ENCODE measurements around the gene B3GNT2.
"Not testable (repeated sequence)": the region's sequence is repeated elsewhere in the genome, so short reads cannot be mapped to it uniquely, and the experiment has no call there.

The B3GNT2 gene

DNA sequence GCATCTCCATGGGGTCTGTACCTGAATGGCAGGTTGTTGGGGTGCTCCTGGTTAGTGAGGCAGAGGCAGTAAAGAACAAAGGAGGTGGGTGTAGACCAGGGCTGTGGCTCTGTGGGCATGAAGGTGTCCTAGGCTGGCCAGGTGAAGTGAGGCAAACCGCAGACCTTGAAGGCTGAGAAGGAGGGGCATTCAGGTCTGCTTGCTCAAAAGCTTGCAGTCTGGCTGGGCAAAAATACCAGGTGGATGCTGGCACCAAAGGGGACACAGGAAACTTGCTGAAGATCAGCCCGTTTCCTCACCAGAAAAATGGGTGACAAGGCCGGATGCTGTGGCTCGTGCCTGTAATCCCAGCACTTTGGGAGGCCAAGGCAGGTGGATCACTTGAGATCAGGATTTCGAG, 6.7 kb upstream of the B3GNT2 start:
- H3K27me3 ChIP-seq (ENCODE audit: control insufficient read depth, insufficient read depth, low read length): no peaks in the 10 kb centered on the region
- no peak overlapping the region for H3K27ac ChIP-seq (ENCODE audit: low read depth, low read length)
- no peak overlapping the region for H3K9ac ChIP-seq (ENCODE audit: low read length)
- no peak overlapping the region for H3K4me3 ChIP-seq (ENCODE audit: low read length)
- no peaks in the 10 kb centered on the region for H3K36me3 ChIP-seq (ENCODE audit: control insufficient read depth, insufficient read depth, low read length)
- H3K4me1 ChIP-seq (ENCODE audit: control insufficient read depth, insufficient read depth, low read length): no peaks in the 10 kb centered on the region

DNA sequence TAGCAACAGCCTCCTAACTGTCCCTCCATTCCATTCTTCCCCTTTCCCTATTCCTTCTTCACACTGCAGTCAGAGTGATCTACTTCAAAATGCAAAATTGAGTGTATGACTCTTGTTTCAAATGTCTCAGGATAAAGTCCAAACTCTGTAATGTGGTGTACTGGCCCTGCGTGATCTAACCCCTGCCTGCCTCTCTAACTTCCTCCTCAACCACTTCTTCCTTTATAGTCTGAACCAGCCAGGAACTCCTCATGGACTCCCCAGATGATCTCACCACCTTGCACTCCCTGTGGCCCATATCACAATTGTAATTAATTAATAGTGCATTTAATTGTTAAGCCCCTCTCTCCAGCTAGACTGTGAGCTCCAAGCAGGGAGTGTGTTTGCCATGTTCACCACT, 3.1 kb upstream of the B3GNT2 start:
- H3K27ac ChIP-seq (ENCODE audit: low read depth, low read length): no peak overlapping the region
- H3K4me3 ChIP-seq (ENCODE audit: low read length): no peak overlapping the region
- H3K27me3 ChIP-seq (ENCODE audit: control insufficient read depth, insufficient read depth, low read length): no peaks in the 10 kb centered on the region
- H3K4me1 ChIP-seq (ENCODE audit: control insufficient read depth, insufficient read depth, low read length): no peaks in the 10 kb centered on the region
- H3K36me3 ChIP-seq (ENCODE audit: control insufficient read depth, insufficient read depth, low read length): no peaks in the 10 kb centered on the region
- no peak overlapping the region for H3K9ac ChIP-seq (ENCODE audit: low read length)

DNA sequence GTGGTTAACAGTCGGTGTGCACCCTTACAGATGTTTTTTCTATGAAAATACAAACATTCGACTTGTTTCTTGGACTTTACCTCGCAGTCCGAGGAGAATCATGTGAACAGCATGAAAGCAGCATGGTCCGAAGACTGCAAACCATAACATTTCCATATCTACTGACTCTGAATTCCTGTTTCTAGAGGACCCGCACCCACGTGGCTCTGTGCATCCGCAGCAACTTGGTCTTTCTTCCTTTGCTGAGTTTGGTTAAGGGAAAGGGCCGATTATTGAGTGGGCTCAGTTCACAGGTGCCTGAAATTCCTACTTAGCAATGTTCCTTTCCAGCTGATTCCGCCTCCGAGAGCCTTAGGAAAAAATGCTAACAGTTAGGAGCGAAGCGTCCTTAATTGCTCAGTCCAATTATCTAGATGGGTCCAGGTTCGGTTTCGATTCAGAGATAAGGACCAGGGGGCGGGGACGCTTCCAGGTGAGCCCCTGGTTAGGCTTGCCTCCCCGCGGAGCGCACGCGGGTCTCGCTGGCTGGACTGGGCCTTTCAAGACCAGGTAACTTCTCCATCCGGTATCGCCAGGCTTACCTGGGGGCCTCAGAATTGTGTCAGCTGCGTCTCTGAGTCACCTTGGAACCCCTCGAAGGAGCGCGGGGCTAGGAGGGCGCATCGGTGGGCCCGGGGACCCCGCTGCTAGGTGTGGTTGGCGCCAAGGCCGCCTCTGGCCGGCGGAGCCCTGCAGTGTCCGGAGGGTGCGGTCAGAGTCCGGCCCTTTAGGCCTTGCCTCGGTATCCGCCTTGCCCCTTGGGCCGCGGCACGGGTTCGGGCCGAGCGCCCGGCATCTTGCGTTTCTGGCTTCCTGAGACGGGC, 1.1 kb upstream of the B3GNT2 start:
- no peaks in the 10 kb centered on the region for H3K27me3 ChIP-seq (ENCODE audit: control insufficient read depth, insufficient read depth, low read length)
- no peaks in the 10 kb centered on the region for H3K36me3 ChIP-seq (ENCODE audit: control insufficient read depth, insufficient read depth, low read length)
- H3K4me1 ChIP-seq (ENCODE audit: control insufficient read depth, insufficient read depth, low read length): peaks cover 3% of the 10 kb centered on the region
- H3K27ac ChIP-seq (ENCODE audit: low read depth, low read length): no peak overlapping the region
- peak overlapping the region; percentile 81 for H3K4me3 ChIP-seq (ENCODE audit: low read length)
- no peak overlapping the region for H3K9ac ChIP-seq (ENCODE audit: low read length)

DNA sequence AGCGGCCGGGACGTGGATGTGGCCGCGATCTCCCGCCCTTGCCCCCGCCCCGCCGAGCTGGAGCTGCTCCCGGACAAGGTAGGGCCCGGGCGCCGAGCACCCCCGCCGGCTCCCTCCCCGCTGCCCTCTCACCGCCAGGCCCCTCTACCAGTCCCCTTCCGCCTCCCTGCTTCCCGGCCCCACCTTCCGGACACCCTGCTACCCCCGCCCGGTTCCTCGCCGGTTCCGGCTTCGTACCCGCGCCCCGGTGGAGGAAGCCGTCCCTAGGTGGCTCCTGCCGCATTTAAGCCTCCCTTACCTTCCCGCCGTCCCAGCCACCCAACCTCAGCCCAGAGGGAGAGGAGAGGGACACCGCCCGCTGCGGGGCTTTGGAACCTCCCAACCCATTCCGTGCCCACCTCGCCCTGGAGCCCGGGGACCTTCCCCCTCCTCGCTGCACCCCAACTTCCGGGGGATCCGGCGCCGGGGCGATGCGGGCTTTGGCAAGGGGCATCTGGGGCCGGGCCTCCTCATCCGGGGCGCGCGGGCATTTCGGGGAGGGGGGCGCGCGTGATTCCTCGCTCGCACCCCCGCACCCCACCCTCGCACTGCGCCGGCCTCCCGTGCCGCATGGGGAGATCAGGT, 475 bp downstream of the B3GNT2 start:
- Histone ChIP-seq H3K4me1 (ENCODE audit: control insufficient read depth, insufficient read depth, low read length) (peaks cover 3% of the 10 kb centered on the region), H3K36me3 (ENCODE audit: control insufficient read depth, insufficient read depth, low read length) (no peaks in the 10 kb centered on the region), H3K27ac (ENCODE audit: low read depth, low read length) (peak overlapping the region; percentile 92), H3K27me3 (ENCODE audit: control insufficient read depth, insufficient read depth, low read length) (no peaks in the 10 kb centered on the region), H3K9ac (ENCODE audit: low read length) (peak overlapping the region; percentile 72), H3K4me3 (ENCODE audit: low read length) (peak overlapping the region; percentile 81)

DNA sequence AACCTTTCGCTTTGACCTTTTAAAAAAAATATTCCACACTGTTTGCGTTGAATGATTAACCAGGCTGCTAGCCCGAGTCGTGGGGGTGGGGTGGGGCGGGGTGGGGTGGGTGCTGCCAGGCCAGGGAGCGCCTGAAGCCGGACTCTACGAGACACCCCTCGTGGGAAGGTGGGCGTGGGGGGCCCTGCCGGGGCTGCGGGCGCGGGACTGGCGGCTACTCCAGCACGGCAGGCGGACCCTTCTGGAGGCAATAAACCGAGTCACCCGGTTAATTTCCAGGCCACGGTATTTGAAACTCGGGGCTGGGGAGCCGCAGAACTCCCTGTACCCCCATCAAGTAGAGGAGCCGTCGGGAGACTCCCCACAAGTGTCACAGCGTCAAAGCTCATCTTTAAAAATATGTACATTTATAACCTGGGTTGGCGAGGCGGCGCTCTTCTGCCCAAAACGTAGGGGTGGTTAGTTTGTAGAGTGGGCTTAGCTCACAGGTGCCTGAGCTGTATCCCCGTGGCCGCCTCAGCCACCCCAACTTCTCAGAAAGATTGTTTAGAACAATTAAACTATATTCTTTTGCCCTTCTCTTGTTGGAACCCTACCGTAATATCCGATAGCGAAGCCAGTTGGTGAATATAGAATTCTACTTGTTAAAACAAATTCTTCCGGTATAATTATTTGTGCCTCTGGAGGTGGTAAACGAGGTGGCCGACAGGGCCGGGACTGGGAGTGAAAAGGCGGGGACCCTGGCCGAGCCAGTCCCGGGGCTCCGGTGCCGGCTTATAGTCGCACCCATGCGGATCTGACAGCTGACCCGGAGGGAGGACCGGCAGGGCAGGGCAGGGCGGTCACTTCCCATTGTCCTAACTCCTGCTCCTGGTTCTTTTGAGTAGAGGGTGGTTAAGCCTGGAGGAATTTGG, 1.4 kb downstream of the B3GNT2 start:
- Histone ChIP-seq H3K36me3 (ENCODE audit: control insufficient read depth, insufficient read depth, low read length) (no peaks in the 10 kb centered on the region), H3K4me1 (ENCODE audit: control insufficient read depth, insufficient read depth, low read length) (peaks cover 3% of the 10 kb centered on the region), H3K27ac (ENCODE audit: low read depth, low read length) (no peak overlapping the region), H3K4me3 (ENCODE audit: low read length) (peak overlapping the region; percentile 81), H3K27me3 (ENCODE audit: control insufficient read depth, insufficient read depth, low read length) (no peaks in the 10 kb centered on the region), H3K9ac (ENCODE audit: low read length) (peak overlapping the region; percentile 3)

DNA sequence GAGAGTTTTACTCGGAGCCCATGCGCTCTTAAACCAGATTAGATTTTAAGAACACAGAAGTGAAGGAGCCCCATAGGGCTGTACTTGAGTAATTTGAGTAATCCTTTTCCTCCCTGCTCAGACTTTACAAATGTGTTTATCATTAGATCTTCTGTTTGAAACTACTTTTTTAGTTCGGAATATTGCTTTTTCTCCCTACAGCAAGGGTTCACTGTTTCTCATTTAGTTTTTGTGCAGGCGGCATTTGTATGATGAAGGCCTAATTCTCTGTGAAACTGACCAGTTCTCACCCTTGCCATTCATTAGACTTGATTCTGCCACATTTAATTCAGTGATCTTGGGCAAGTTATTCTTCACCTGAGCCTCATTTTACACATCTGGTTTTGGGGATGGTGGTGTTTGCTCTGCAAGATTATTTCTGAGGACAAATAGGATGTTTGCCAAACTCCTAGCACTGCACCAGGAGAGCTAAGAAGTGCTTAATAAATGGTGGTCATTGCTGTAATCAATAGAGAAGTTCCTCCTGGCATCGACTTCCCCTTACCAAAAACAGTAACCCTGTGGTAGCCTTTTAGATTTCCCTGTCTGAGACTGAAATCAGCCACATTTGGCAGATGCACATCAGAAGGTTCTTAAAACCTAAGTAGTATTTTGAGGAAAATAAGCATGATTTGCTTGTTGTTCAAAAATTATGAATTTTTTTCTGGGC, 2.2 kb downstream of the B3GNT2 start:
- H3K36me3 ChIP-seq (ENCODE audit: control insufficient read depth, insufficient read depth, low read length): no peaks in the 10 kb centered on the region
- H3K4me3 ChIP-seq (ENCODE audit: low read length): peak overlapping the region; percentile 81
- H3K4me1 ChIP-seq (ENCODE audit: control insufficient read depth, insufficient read depth, low read length): peaks cover 3% of the 10 kb centered on the region
- no peak overlapping the region for H3K9ac ChIP-seq (ENCODE audit: low read length)
- no peak overlapping the region for H3K27ac ChIP-seq (ENCODE audit: low read depth, low read length)
- no peaks in the 10 kb centered on the region for H3K27me3 ChIP-seq (ENCODE audit: control insufficient read depth, insufficient read depth, low read length)

DNA sequence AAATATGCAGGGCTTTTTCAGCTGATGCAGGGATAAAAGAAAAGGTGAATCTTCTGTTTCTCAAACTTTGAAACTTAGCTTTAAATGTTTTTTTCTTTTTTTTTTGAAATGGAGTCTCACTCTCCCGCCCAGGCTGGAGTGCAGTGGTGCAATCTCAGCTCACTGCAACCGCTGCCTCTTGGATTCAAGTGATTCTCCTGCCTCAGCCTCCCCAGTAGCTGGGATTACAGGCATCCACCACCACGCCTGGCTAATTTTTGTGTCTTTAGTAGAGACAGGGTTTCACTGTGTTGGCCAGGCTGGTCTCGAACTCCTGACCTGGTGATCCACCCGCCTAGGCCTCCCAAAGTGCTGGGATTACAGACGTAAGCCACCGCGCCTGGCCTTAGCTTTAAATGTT, 2.9 kb downstream of the B3GNT2 start:
- not testable (repeated sequence) for H3K4me3 ChIP-seq (ENCODE audit: low read length); H3K27me3 ChIP-seq (ENCODE audit: control insufficient read depth, insufficient read depth, low read length); H3K9ac ChIP-seq (ENCODE audit: low read length); H3K4me1 ChIP-seq (ENCODE audit: control insufficient read depth, insufficient read depth, low read length); H3K36me3 ChIP-seq (ENCODE audit: control insufficient read depth, insufficient read depth, low read length); H3K27ac ChIP-seq (ENCODE audit: low read depth, low read length)

DNA sequence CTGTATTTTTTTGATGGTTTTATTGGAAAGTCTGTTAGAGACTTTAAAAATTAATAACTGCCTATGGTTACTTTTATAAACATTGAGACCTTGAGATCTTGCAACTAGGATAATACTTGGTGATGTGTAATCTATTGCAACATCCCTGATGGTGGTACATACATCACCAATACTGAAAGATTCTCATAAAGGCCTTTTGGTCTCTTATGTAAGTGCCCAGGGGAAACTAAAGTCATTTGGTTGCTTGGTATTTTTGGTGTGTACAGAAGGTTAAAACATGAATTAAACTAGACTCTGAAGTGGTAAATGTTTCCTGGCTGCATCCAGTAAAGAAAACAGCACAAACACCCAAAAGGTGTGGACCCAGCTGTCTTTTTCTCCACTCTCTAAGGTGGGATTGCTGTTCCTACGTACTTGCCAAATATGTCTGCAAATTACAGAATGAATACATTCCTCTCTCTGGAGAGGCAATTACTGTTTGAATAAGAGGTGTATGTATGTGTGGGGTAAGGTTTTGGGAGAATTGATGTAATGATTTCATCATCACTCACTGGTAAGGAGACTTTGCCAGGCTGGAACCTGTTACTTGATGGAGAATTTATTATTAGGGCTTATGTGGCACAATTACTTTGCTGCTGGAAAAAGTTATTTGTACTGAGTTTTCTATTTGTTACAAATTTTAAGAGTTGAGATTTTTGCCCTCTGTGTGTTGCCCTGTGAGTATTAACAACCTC, 3.6 kb downstream of the B3GNT2 start:
- no peaks in the 10 kb centered on the region for H3K27me3 ChIP-seq (ENCODE audit: control insufficient read depth, insufficient read depth, low read length)
- H3K9ac ChIP-seq (ENCODE audit: low read length): no peak overlapping the region
- H3K4me3 ChIP-seq (ENCODE audit: low read length): no peak overlapping the region
- H3K36me3 ChIP-seq (ENCODE audit: control insufficient read depth, insufficient read depth, low read length): no peaks in the 10 kb centered on the region
- no peak overlapping the region for H3K27ac ChIP-seq (ENCODE audit: low read depth, low read length)
- peaks cover 3% of the 10 kb centered on the region for H3K4me1 ChIP-seq (ENCODE audit: control insufficient read depth, insufficient read depth, low read length)

DNA sequence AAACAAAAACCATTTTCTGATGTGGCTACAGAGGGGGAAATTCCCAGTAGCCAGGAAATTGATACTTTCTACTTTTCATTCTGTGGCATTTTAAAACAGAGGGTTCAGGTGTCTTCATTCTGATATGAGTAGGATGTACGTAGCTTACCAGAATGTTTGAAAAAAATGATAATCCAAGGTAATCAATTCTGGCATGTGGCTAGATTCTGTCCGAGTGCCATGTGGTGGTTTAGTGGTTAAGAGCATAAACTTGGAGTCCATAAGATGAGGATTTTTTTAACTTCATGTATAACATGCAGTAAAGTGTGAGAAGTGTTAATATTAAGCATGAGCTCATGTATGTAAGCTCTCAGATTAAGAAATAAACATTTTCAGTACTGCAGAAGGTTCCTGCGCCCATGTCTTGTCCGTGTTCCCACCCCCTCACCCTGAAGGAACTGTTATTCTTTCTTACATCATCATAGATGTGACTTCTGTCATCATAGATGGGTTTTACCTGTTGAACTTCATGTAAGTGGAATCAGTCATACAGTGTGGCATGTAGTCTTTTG, 4.5 kb downstream of the B3GNT2 start:
- Histone ChIP-seq H3K4me1 (ENCODE audit: control insufficient read depth, insufficient read depth, low read length) (peaks cover 3% of the 10 kb centered on the region), H3K27me3 (ENCODE audit: control insufficient read depth, insufficient read depth, low read length) (no peaks in the 10 kb centered on the region), H3K9ac (ENCODE audit: low read length) (no peak overlapping the region), H3K36me3 (ENCODE audit: control insufficient read depth, insufficient read depth, low read length) (no peaks in the 10 kb centered on the region), H3K4me3 (ENCODE audit: low read length) (no peak overlapping the region), H3K27ac (ENCODE audit: low read depth, low read length) (no peak overlapping the region)

DNA sequence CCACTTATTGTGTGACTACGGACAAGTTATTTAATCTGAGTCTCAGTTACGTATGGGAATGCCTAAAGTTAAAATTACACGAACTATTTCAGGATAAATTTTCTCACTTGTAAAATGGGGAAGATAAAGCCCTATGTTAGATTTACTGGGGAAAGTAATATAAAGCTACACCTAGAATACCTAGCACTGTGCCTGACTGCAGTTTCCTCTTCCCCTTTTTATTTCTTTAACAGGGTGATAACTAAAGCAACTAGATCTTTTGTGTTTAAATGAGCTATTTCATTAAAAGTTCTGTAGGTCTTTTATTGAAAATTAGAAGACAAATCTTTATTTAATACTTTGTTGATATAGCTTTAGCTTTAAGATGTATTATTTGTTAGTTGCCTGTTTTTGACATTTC, 5.0 kb downstream of the B3GNT2 start:
- H3K27me3 ChIP-seq (ENCODE audit: control insufficient read depth, insufficient read depth, low read length): no peaks in the 10 kb centered on the region
- no peak overlapping the region for H3K9ac ChIP-seq (ENCODE audit: low read length)
- no peaks in the 10 kb centered on the region for H3K36me3 ChIP-seq (ENCODE audit: control insufficient read depth, insufficient read depth, low read length)
- no peak overlapping the region for H3K4me3 ChIP-seq (ENCODE audit: low read length)
- H3K27ac ChIP-seq (ENCODE audit: low read depth, low read length): no peak overlapping the region
- peaks cover 3% of the 10 kb centered on the region for H3K4me1 ChIP-seq (ENCODE audit: control insufficient read depth, insufficient read depth, low read length)

DNA sequence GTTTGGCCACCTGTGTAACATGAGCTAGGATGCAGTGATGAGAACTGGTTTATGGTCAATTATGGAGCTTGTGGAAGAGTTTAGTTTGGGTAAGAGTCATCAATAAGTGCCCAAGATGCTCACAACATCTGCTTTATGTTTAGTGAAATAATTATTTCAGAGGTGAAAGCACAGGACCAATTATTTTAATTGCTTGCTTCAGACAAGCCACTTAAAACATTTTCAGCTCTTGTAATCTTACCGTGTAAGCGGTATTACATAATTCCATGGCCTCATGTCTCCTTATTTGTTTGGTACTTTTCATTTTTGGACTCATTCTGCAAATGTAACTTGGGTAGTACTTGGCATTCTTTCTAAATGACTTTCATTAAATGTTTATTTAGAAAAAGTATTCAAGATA, 5.4 kb downstream of the B3GNT2 start:
- Histone ChIP-seq H3K36me3 (ENCODE audit: control insufficient read depth, insufficient read depth, low read length) (no peaks in the 10 kb centered on the region), H3K9ac (ENCODE audit: low read length) (no peak overlapping the region), H3K27me3 (ENCODE audit: control insufficient read depth, insufficient read depth, low read length) (no peaks in the 10 kb centered on the region), H3K4me3 (ENCODE audit: low read length) (no peak overlapping the region), H3K4me1 (ENCODE audit: control insufficient read depth, insufficient read depth, low read length) (peaks cover 3% of the 10 kb centered on the region), H3K27ac (ENCODE audit: low read depth, low read length) (no peak overlapping the region)

Measured in rectal smooth muscle tissue (tissue), 1 donor.